ACC112 (cell line): Measurements from ENCODE around the gene C16orf87.
A peak's percentile ranks its signal among the peaks of the same experiment; 100 is the strongest.

Experiments
- H2AFZ ChIP-seq: fragments of 200-600 bp; sonication (generic); one replicate; pipeline ENCODE4 v1.6.0; 2017; ENCODE audit warnings: antibody characterized with exemption, low read length; ENCODE audit not compliant: unreplicated experiment
- H3K27ac ChIP-seq: fragments of 200-600 bp; sonication (generic); 2 replicates; pipeline ENCODE4 v1.5.1; 2014; ENCODE audit warnings: low read depth, mild to moderate bottlenecking, antibody characterized with exemption, low read length, moderate library complexity
- H3K27me3 ChIP-seq: fragments of 200-600 bp; sonication (generic); 2 replicates; pipeline ENCODE4 v1.6.1; 2014; ENCODE audit warnings: mild to moderate bottlenecking, antibody characterized with exemption, low read length, moderate library complexity, mixed read lengths; ENCODE audit not compliant: insufficient read depth
- H3K36me3 ChIP-seq: fragments of 200-600 bp; sonication (generic); 2 replicates; pipeline ENCODE4 v1.6.1; 2016; ENCODE audit warnings: mild to moderate bottlenecking, antibody characterized with exemption, low read length, moderate library complexity, mixed read lengths; ENCODE audit not compliant: insufficient read depth
- H3K4me1 ChIP-seq: fragments of 200-600 bp; sonication (generic); one replicate; pipeline ENCODE4 v1.6.1; 2016; ENCODE audit warnings: low read length, mixed read lengths; ENCODE audit not compliant: insufficient read depth, unreplicated experiment, control insufficient read depth
- H3K4me3 ChIP-seq: fragments of 200-600 bp; sonication (generic); 2 replicates; pipeline ENCODE4 v1.5.1; 2014; ENCODE audit warnings: mild to moderate bottlenecking, low read depth, low read length
- H3K79me2 ChIP-seq: fragments of 200-600 bp; sonication (generic); one replicate; pipeline ENCODE4 v1.6.0; 2016; ENCODE audit warnings: low read length; ENCODE audit not compliant: control insufficient read depth, unreplicated experiment, insufficient read depth

C16orf87 gene

DNA sequence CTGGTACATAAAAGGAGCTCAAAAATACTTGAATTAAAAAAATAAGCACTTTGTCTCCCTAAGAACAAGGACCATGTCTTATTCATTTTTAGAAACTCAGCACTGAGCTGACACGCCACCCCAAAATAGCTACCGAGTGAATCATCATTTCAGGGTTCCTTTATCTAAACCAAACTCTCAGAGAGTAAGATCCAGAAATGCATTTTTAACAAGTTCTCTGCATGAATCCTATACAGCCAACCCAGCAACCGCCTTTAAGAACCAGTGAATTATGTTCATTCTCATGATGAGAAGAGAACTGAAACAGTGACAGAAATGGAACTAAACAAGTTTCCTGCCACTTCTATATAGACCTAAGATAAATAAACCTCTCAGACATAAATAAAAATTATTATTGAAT lies 8.7 kb downstream of the C16orf87 start:
- Histone ChIP-seq H3K36me3 (peaks cover 10% of the 10 kb centered on the region), H3K27me3 (no peaks in the 10 kb centered on the region), H3K4me3 (no peak overlapping the region), H2AFZ (no peak overlapping the region), H3K79me2 (peaks cover 57% of the 10 kb centered on the region), H3K27ac (peak overlapping the region; percentile 39), H3K4me1 (peaks cover 33% of the 10 kb centered on the region)

DNA sequence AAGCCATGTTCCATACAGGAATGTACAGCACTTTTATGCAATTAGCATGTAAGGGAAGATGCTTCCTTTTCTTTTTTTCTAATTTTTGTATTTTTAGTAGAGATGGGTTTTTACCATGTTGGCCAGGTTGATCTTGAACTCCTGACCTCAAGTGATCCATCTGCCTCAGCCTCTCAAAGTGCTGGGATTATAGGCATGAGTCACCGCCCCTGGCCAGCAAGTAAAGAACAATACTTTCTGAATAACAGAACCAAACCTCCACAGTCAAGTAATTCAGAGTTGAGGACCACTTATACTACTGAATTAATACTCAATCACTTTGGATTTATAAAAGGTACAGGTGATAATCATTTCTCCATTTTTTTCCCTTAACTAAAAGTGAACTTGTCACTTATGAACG lies 13.0 kb downstream of the C16orf87 start:
- no peak overlapping the region for H3K4me3 ChIP-seq
- H3K27ac ChIP-seq: no peak overlapping the region
- peaks cover 10% of the 10 kb centered on the region for H3K36me3 ChIP-seq
- H3K27me3 ChIP-seq: no peaks in the 10 kb centered on the region
- H3K79me2 ChIP-seq: peaks cover 60% of the 10 kb centered on the region
- peaks cover 17% of the 10 kb centered on the region for H3K4me1 ChIP-seq
- no peak overlapping the region for H2AFZ ChIP-seq

- Histone ChIP-seq H3K27ac (no peak overlapping the region), H3K4me3 (peak overlapping the region; percentile 42; the same call in 1 of the 2 replicates), H3K27me3 (no peaks in the 10 kb centered on the region), H3K79me2 (peaks cover 62% of the 10 kb centered on the region), H3K36me3 (peaks cover 10% of the 10 kb centered on the region), H3K4me1 (peaks cover 11% of the 10 kb centered on the region), H2AFZ (no peak overlapping the region)
These were observed 16.2 kb downstream of the C16orf87 start for GRCh38 chr16:46814790-46815189.

GRCh38 chr16:46813611-46814010 lies 17.4 kb downstream of the C16orf87 start:
- peaks cover 12% of the 10 kb centered on the region for H3K4me1 ChIP-seq
- no peak overlapping the region for H2AFZ ChIP-seq
- H3K36me3 ChIP-seq: peaks cover 10% of the 10 kb centered on the region
- no peaks in the 10 kb centered on the region for H3K27me3 ChIP-seq
- H3K4me3 ChIP-seq: no peak overlapping the region
- H3K79me2 ChIP-seq: peaks cover 64% of the 10 kb centered on the region
- no peak overlapping the region for H3K27ac ChIP-seq

DNA sequence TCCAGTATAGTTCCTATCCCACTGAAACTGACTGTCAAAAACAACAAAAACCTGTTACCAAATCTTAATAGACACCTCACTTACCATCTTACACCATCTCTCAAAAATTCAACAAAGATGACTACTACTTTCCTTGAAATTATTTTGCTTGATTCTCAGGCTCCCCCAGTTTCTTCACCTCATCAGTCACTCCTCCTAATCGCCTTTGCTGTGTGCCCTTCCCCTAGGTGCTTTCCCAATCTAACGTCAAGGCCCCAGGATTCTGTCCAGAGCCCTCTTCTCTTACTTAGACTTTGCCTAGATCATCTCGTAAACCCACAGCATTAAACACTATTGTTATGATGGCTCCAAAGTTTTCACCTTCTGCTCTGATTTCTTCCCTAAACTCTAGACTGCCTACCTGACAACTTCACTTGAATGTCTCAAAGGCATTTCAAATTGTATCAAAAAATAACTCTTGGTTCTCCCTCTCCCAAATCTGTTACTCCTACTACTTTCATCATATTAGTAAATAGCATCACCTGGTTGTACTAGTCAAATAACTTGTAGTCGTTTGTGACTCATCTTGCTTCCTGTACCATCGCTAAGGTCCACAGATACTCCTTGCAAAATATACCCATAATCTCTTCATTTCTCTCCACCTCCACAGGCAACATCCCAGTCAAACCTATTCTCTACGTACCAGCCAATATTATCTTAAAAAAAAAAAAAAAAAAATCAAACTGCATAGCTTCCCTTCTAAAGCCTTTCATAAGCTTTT lies 18.0 kb downstream of the C16orf87 start:
- Histone ChIP-seq H2AFZ (no peak overlapping the region), H3K27me3 (no peaks in the 10 kb centered on the region), H3K36me3 (peaks cover 10% of the 10 kb centered on the region), H3K4me1 (peaks cover 9% of the 10 kb centered on the region), H3K79me2 (peaks cover 64% of the 10 kb centered on the region), H3K27ac (no peak overlapping the region), H3K4me3 (no peak overlapping the region)

GRCh38 chr16:46811682-46812081 lies 19.3 kb downstream of the C16orf87 start:
- Histone ChIP-seq H3K27me3 (no peaks in the 10 kb centered on the region), H3K79me2 (peaks cover 64% of the 10 kb centered on the region), H3K36me3 (peaks cover 10% of the 10 kb centered on the region), H3K4me1 (peaks cover 9% of the 10 kb centered on the region), H3K4me3 (no peak overlapping the region), H3K27ac (no peak overlapping the region), H2AFZ (no peak overlapping the region)

DNA sequence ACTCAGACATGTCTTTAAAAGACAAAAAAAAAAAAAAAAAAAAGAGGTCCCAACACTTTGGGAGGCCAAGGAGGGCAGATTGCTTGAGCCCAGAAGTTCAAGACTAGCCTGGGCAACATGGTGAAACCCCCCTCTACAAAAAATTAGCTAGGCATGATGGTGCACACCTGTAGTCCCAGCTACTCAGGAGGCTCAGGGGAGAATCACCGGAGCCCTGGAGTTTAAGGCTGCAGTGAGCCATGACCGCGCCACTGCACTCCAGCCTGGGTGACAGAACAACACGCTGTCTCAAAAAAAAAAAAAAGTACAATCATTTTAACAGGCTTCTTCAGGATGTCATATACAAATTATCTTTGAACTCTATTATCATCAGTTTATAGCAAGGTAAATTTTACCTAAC lies 22.0 kb downstream of the C16orf87 start:
- no peak overlapping the region for H2AFZ ChIP-seq
- peaks cover 39% of the 10 kb centered on the region for H3K79me2 ChIP-seq
- H3K4me1 ChIP-seq: peaks cover 9% of the 10 kb centered on the region
- no peak overlapping the region for H3K27ac ChIP-seq
- no peak overlapping the region for H3K4me3 ChIP-seq
- H3K36me3 ChIP-seq: no peaks in the 10 kb centered on the region
- no peaks in the 10 kb centered on the region for H3K27me3 ChIP-seq

- H3K27me3 ChIP-seq: no peaks in the 10 kb centered on the region
- H3K4me1 ChIP-seq: peaks cover 9% of the 10 kb centered on the region
- H2AFZ ChIP-seq: no peak overlapping the region
- H3K4me3 ChIP-seq: no peak overlapping the region
- H3K79me2 ChIP-seq: peaks cover 25% of the 10 kb centered on the region
- no peaks in the 10 kb centered on the region; the same call in 1 of the 2 replicates for H3K36me3 ChIP-seq
- no peak overlapping the region for H3K27ac ChIP-seq
These were observed 23.6 kb downstream of the C16orf87 start for GRCh38 chr16:46807336-46807735.

DNA sequence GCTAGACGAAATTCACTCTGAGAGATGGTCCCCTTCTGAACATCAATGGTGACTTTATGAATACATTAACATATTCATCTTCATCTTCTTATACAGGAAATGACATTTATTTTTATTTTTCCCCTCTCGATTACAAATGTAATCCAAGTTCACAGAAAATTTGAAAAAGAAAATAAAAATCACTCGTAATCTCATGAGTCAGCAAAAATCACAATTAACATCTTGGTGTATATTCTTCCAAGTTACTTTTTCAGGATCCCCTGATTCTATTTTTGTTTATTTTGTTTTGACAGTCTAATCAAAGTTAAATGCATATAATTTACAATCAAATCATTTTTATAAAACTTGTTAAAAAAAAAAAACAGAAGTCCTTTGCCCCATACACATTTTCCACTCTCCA lies 27.6 kb downstream of the C16orf87 start:
- no peak overlapping the region for H3K4me3 ChIP-seq
- H3K27me3 ChIP-seq: no peaks in the 10 kb centered on the region
- peaks cover 6% of the 10 kb centered on the region for H3K79me2 ChIP-seq
- no peak overlapping the region for H3K27ac ChIP-seq
- H2AFZ ChIP-seq: no peak overlapping the region
- no peaks in the 10 kb centered on the region; the same call in 1 of the 2 replicates for H3K36me3 ChIP-seq
- no peaks in the 10 kb centered on the region for H3K4me1 ChIP-seq

GRCh38 chr16:46801428-46802049 lies 29.4 kb downstream of the C16orf87 start:
- Histone ChIP-seq H3K27me3 (no peaks in the 10 kb centered on the region), H2AFZ (no peak overlapping the region), H3K4me1 (no peaks in the 10 kb centered on the region), H3K27ac (no peak overlapping the region), H3K79me2 (no peaks in the 10 kb centered on the region), H3K4me3 (no peak overlapping the region), H3K36me3 (peaks cover under 1% of the 10 kb centered on the region; the same call in 1 of the 2 replicates)

DNA sequence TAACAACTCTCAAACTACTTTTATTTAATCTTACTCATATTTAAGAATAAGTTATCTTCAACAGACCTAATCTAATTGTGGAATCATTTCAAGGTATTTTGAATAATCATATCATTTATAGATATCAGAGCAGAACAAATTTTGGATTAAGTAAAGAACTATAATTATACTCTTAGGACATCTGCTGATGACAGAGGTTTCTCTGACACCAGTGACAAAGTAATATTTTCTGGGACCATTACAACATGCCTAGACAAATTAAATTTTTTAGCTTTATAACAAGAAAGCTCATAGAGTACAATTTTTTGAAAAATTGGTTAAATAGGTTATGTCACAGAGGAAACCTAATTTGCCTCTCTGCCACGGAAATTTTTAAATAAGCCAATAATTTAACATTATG lies 30.5 kb downstream of the C16orf87 start:
- Histone ChIP-seq H3K36me3 (peaks cover 8% of the 10 kb centered on the region; the same call in 1 of the 2 replicates), H3K4me3 (no peak overlapping the region), H2AFZ (no peak overlapping the region), H3K4me1 (no peaks in the 10 kb centered on the region), H3K27ac (no peak overlapping the region), H3K27me3 (no peaks in the 10 kb centered on the region), H3K79me2 (no peaks in the 10 kb centered on the region)
